Thyroid gland (tissue), 4 donors: ENCODE results near the gene ENOX1.

Experiments
- POLR2A ChIP-seq, 2 donors: fragments of 450-650 bp; IDR thresholded peaks; one replicate each; pipeline ENCODE4 v1.6.1; 2017; ENCODE audit warnings: antibody characterized with exemption in 2 of 2, mild to moderate bottlenecking in 2 of 2, moderate library complexity in 1 of 2
- TF ChIP-seq, protein P1 (sequence below), 6 experiments: fragments of 200-600 bp in 3 of 6; fragments of 450-650 bp in 3 of 6; sonication (generic) in 3 of 6; IDR thresholded peaks; one replicate each; pipeline ENCODE4 v1.5.1; 2016 to 2019; ENCODE audit warnings: antibody characterized with exemption in 6 of 6, mild to moderate bottlenecking in 2 of 6, inconsistent platforms in 1 of 6, moderate library complexity in 1 of 6

DNA sequence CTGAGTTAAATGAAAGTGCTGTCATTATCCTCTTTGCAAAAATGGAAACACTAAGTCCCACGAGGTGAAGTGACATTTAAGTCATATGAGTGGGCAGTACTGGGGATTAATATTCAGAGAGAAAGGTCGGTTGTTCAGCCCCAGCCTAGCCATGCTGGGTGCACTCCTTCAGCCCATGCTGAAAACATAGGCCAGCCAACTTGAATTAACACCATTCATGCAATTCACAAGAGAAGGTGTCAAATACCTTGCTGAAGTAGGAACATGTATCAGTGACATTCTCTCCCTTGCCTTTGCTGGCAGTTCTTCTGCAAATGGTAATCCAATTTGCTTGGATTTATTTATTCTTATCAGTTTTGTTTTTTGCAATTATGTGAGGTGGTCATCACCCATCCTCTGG lies 507.1 kb downstream of the ENOX1 start:
- no peak for TF ChIP-seq POLR2A (IDR thresholded peaks at IDR 0.05)
- TF ChIP-seq, protein P1, sequence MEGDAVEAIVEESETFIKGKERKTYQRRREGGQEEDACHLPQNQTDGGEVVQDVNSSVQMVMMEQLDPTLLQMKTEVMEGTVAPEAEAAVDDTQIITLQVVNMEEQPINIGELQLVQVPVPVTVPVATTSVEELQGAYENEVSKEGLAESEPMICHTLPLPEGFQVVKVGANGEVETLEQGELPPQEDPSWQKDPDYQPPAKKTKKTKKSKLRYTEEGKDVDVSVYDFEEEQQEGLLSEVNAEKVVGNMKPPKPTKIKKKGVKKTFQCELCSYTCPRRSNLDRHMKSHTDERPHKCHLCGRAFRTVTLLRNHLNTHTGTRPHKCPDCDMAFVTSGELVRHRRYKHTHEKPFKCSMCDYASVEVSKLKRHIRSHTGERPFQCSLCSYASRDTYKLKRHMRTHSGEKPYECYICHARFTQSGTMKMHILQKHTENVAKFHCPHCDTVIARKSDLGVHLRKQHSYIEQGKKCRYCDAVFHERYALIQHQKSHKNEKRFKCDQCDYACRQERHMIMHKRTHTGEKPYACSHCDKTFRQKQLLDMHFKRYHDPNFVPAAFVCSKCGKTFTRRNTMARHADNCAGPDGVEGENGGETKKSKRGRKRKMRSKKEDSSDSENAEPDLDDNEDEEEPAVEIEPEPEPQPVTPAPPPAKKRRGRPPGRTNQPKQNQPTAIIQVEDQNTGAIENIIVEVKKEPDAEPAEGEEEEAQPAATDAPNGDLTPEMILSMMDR (IDR thresholded peaks at IDR 0.05), result no peak
